Measurements from ENCODE around the gene DNAJB6.
A peak's percentile ranks its signal among the peaks of the same experiment; 100 is the strongest.

DNAJB6 gene

DNA sequence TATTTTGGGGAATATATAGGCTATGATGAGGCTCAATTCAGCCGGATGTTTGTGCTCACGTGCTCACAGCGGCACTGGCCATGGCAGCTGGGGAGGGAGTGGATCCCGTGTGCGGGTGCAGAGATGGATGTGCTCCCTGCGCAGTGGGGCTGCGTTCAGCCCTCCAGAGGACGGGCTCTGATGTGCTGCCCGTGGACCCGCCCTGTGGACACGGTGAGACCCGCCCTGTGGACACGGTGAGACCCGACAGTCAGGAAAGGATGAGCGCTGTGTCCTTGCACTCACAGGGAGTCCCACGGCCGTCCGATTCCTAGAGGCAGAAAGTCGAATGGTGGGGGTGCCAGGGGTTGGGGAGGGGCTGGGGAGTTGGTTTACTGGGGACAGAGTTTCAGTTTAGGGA lies 89.0 kb downstream of the DNAJB6 start:
- no peak for TF ChIP-seq CTCF (IDR thresholded peaks at IDR 0.05; ENCODE audit: low read depth, low read length)
- DNase-seq (ENCODE audit: low read depth): no peak
- H3K4me3 ChIP-seq (ENCODE audit: low read depth, low read length): no peak overlapping the region

GRCh38 chr7:157426463-157427301 lies 89.9 kb downstream of the DNAJB6 start:
- DNase-seq (ENCODE audit: low read depth): peak; percentile 71
- TF ChIP-seq MAX (IDR thresholded peaks at IDR 0.05; ENCODE audit: low read depth, low read length): no peak
- TF ChIP-seq MYC (IDR thresholded peaks at IDR 0.05; ENCODE audit: low read depth, low read length): no peak
- TF ChIP-seq CTCF (IDR thresholded peaks at IDR 0.05; ENCODE audit: low read depth, low read length): no peak
- no peak overlapping the region for H3K4me3 ChIP-seq (ENCODE audit: low read depth, low read length)

GRCh38 chr7:157427811-157428553 lies 91.2 kb downstream of the DNAJB6 start:
- no peak overlapping the region for H3K4me3 ChIP-seq (ENCODE audit: low read depth, low read length)
- DNase-seq (ENCODE audit: low read depth): no peak
- TF ChIP-seq MAX (IDR thresholded peaks at IDR 0.05; ENCODE audit: low read depth, low read length) (no peak), POLR2A (IDR thresholded peaks at IDR 0.05; ENCODE audit: extremely low read depth, insufficient read length) (no peak), MYC (IDR thresholded peaks at IDR 0.05; ENCODE audit: low read depth, low read length) (no peak), CTCF (IDR thresholded peaks at IDR 0.05; ENCODE audit: low read depth, low read length) (no peak)

DNA sequence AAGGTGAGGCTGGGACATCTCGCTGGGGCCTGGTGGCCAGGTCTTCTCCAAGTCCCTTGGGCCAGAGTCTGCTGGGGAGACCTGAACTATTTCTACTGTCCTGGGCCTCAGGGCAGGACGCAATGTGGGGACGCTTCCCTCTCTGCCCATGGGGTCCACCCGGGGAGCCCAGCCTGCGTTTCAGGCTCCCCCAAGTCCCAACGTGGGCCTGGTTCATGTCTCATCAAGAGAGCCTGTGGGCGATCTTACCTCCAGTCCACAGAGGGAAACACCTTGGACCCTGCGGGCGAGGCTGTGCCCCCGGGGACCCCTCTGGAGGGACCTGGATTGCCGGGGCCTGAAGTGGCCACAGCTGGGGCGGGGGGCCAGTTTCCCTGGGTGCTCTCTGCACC lies 91.7 kb downstream of the DNAJB6 start:
- H3K4me3 ChIP-seq (ENCODE audit: low read depth, low read length): no peak overlapping the region
- no peak for DNase-seq (ENCODE audit: low read depth)
- TF ChIP-seq CTCF (IDR thresholded peaks at IDR 0.05; ENCODE audit: low read depth, low read length): no peak
- TF ChIP-seq POLR2A (IDR thresholded peaks at IDR 0.05; ENCODE audit: extremely low read depth, insufficient read length): no peak
- no peak for TF ChIP-seq MAX (IDR thresholded peaks at IDR 0.05; ENCODE audit: low read depth, low read length)
- TF ChIP-seq MYC (IDR thresholded peaks at IDR 0.05; ENCODE audit: low read depth, low read length): no peak

- H3K4me3 ChIP-seq (ENCODE audit: low read depth, low read length): no peak overlapping the region
- TF ChIP-seq POLR2A (IDR thresholded peaks at IDR 0.05; ENCODE audit: extremely low read depth, insufficient read length) (no peak), CTCF (IDR thresholded peaks at IDR 0.05; ENCODE audit: low read depth, low read length) (no peak), MAX (IDR thresholded peaks at IDR 0.05; ENCODE audit: low read depth, low read length) (no peak), MYC (IDR thresholded peaks at IDR 0.05; ENCODE audit: low read depth, low read length) (no peak)
- DNase-seq (ENCODE audit: low read depth): no peak
Observed at GRCh38 chr7:157429001-157429679, 92.3 kb downstream of the DNAJB6 start.
